Erythroblast (primary cell): ENCODE measurements around the gene KCNH8.
A peak's percentile ranks its signal among the peaks of the same experiment; 100 is the strongest.

ENCODE experiments used
- DNase-seq, 2 experiments: peaks; one replicate each; lab custom pipeline; 2025; lab: John Stamatoyannopoulos, UW
- GATA1 ChIP-seq: IDR thresholded peaks from 2 replicates; pipeline ENCODE4 v1.6.1; 2011; ENCODE audit warnings: low read depth, mild to moderate bottlenecking, control low read depth, low read length, moderate library complexity
- POLR2A ChIP-seq: IDR thresholded peaks from 2 replicates; pipeline ENCODE4 v1.6.1; 2011; ENCODE audit warnings: mild to moderate bottlenecking, low read length

The KCNH8 gene

DNA sequence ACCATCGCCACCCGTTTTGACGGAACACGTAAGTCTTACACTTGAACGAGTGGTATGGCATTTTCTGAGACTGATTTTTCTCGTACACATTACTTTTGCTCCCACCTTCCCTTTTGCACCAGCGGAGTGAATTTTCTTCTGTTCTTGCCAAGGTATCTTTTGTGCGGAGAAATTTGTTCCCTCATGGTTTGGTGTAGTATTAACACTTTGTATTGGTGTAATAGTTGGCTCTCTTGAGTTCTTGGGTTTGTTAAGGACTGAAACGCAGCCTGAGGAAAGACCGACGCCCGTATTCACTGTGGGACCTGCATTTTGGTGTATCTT, 420 bp downstream of the KCNH8 start:
- DNase-seq = no peak
- TF ChIP-seq POLR2A (no peak), GATA1 (no peak)

DNA sequence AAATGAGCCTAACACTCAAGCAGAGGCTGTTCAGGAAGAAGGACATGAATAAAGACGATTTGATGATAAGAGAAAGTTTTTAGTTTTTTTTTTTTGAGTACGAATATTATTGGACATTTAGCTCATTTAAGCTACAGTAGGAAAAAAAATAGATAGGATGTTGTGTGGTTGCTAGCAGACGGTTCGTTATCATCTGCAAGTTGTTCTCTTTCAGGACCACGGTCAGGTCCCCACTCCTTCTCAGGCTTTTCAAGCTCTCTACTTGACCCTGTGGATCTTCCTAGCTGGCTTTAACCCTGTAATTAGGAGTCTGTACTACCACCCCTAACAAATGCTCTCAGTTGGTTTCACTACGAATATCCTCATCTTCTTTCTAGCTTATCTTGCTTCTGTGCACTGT, 1.1 kb downstream of the KCNH8 start:
- TF ChIP-seq GATA1 = no peak
- TF ChIP-seq POLR2A = no peak

GRCh38 chr3:19151171-19151570, 2.9 kb downstream of the KCNH8 start:
- no peak for DNase-seq
- TF ChIP-seq POLR2A = no peak
- TF ChIP-seq GATA1 = no peak

More for the DNA sequence above, 1.1 kb downstream of the KCNH8 start:
- peak in 1 of 2 experiments; percentile 5 for DNase-seq

DNA sequence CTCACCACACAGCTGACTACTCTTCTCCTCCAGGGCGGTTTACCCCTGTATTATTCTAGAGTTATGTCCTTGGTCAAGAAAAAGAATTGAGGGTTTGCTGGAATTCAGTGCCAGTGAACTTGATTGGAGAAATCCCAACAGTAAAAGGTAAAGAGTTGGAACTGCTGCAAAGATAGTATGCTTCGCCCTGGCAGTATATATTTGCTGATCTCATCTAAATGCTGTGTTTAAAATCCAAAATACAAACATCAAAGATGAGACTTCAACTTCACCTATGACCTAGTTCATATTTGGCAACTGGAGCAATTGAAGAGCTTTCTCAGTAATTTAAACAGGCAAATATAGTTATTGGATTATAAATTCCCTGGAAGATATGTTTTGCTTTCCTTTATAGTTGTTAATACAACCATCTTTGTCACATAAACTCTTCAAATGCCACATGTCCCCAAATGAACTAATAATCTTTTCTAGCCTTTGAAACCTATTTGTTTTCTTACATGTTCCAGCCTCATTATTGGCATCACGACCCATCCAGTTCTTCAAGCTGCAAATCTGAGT, 6.5 kb downstream of the KCNH8 start:
- TF ChIP-seq POLR2A (no peak), GATA1 (no peak)
- no peak for DNase-seq

GRCh38 chr3:19155375-19155774, 7.1 kb downstream of the KCNH8 start:
- DNase-seq = no peak
- TF ChIP-seq POLR2A (no peak), GATA1 (no peak)

GRCh38 chr3:19159966-19160635, 11.8 kb downstream of the KCNH8 start:
- no peak for DNase-seq
- TF ChIP-seq GATA1 = no peak

DNA sequence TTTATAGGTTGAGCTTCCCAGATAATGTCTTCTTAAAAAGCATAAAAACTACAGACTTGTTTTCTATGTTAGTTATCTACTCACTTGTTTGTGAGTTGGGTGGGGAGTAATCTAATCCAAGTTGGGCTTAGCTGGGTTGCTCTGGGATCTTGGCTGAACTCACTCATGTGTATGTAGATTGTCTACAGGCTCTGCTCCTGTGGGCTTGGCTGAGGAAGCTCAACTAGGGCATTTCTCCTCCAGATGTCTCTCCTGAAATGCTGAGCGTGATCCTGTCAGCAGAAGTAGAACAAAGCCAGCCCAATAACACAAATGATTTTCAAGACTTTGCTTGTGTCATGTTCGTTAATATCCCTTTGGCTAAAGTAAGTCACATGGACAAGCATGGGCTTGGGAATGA, 17.3 kb downstream of the KCNH8 start:
- TF ChIP-seq GATA1 (no peak), POLR2A (no peak)
- DNase-seq = no peak

DNA sequence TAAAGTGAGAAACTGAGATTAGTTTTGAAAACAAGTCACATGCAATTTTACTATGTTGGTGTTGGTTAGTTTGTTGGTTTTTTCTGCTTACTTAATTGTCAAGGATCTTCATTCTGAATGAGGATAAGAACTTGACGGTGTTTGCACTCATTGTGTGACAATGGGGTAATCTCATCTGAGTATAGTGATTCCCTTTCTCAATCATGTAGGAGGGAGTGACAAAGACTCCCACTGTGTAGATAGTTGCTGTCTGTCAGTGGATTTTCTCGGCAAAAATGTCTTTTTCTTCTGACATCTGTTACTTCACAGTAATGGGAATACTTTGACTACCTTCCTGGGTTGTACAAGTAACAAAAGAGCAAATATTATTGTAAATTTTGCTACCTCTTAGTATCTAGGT, 23.5 kb downstream of the KCNH8 start:
- TF ChIP-seq GATA1 = no peak
- no peak for TF ChIP-seq POLR2A
- no peak for DNase-seq

GRCh38 chr3:19173945-19174344, 25.6 kb downstream of the KCNH8 start:
- TF ChIP-seq POLR2A (no peak), GATA1 (no peak)
- no peak for DNase-seq

DNA sequence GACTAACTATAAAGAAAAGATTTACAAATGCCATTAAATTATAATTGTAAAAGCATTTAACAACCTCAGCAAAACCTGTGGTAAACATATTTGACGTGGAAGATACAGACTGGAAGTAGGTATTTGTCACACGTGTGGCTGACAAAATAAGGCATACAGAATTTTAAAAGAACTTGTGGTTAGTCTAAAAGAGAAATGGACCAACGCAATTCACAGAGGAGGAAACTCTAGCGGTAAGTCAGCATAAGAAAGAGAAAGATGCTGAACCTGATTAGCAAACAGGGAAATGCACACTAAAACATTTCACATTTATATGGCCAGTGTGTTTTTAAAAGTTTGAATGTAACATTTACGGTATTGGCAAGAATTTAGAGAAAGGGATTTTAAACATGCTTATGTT, 35.3 kb downstream of the KCNH8 start:
- TF ChIP-seq GATA1 = no peak
- no peak for TF ChIP-seq POLR2A
- no peak for DNase-seq

GRCh38 chr3:19190126-19190525, 41.8 kb downstream of the KCNH8 start:
- no peak for DNase-seq
- TF ChIP-seq GATA1 = no peak
- TF ChIP-seq POLR2A = no peak

DNA sequence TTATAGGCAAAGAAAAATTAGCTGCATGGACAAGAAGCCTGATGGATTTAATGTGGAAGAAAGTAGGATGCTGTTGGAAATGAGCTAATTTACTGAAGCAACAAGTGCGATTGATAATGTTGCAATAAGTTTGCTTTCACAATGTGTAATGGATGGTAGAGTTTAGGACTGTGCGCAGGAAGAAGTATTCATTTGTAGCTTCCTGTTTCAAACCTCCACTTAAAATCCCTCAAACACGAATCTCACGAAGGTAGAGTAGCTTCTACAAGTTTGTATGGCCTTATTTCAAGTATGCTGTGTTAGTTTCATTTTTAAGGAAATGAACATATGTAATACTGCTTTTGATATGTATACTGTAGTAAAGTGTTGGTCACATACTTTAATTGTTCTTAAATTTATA, 42.3 kb downstream of the KCNH8 start:
- no peak for DNase-seq
- TF ChIP-seq POLR2A (no peak), GATA1 (no peak)

GRCh38 chr3:19199131-19199530, 50.8 kb downstream of the KCNH8 start:
- DNase-seq = no peak
- no peak for TF ChIP-seq POLR2A
- TF ChIP-seq GATA1 = no peak

DNA sequence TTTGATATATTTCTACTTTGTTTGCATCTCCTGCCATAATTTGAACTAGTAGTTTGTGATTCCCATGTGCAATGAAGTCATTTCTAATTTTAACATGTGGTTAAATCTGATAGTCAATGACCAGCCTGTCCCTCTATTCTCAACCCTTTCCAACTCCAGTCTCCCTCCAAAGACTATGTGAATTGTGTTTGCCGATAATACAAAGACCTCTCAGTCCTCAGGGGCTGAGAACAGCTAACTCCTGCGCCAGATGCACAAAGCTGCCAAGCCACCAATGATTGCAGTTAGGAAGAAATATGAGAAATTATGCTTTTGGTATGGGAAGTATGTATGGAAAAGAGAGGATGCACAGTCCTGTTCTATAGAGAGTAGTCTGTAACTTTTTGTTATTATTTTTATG, 54.0 kb downstream of the KCNH8 start:
- TF ChIP-seq POLR2A (no peak), GATA1 (no peak)
- no peak for DNase-seq

DNA sequence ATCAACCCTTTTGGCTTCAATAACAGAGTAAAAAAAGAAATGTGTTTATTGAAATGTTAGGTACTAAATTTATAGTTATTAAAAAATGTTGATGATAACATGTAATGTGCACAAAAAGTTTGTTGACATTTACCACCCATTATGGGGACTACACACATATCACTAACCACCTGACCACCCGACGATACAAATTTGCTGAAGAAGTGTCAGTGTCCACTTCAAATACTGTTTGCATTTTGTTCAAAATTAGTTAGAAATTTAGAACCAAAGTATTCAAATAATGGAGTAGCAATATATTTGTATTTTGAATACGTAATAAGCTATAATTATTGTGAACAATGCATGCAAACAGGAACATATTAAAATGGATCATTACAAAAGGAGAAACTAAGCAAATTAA, 54.4 kb downstream of the KCNH8 start:
- TF ChIP-seq GATA1 (no peak), POLR2A (no peak)
- DNase-seq = no peak

DNA sequence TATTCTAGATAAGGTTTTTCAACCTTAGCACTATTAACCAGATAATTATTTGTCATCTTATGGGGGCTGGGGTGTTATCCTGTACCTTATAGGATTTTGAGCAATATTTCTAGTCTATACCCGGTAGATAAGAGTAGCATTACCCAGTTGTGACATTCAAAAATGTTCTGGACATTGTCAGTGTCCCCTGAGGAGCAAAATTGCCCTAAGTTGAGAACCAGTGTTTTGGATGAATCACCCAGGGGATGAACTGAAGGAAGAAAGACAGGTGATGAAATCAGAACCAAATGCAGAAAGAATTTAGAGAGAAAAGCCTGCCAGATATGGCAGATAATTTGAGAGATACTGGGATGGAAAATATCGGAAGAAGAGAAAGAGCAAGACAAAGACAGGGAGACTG, 58.2 kb downstream of the KCNH8 start:
- no peak for DNase-seq
- no peak for TF ChIP-seq GATA1
- no peak for TF ChIP-seq POLR2A

- no peak for DNase-seq
- TF ChIP-seq POLR2A = no peak
Observed at GRCh38 chr3:19213603-19214220, 65.4 kb downstream of the KCNH8 start.
